SKM-1 treated with dmso at 0.1 percent for 144 hours (cell line): ENCODE measurements around the gene MACROD2.

Experiments
- DNase-seq: peaks from one replicate; lab custom pipeline; 2025; ENCODE audit not compliant: unreplicated experiment; lab: John Stamatoyannopoulos, UW

Gene MACROD2

GRCh38 chr20:15061955-15062354 lies 1066.6 kb downstream of the MACROD2 start:
- no peak for DNase-seq

GRCh38 chr20:15063081-15063480 lies 1067.8 kb downstream of the MACROD2 start:
- DNase-seq = no peak

- DNase-seq = no peak
Measured at GRCh38 chr20:15064741-15065140, 1069.4 kb downstream of the MACROD2 start.

GRCh38 chr20:15065794-15066193 lies 1070.5 kb downstream of the MACROD2 start:
- DNase-seq = no peak

GRCh38 chr20:15068486-15068885 lies 1073.2 kb downstream of the MACROD2 start:
- no peak for DNase-seq

GRCh38 chr20:15069355-15069754 lies 1074.0 kb downstream of the MACROD2 start:
- DNase-seq = no peak

GRCh38 chr20:15071085-15071808 lies 1075.9 kb downstream of the MACROD2 start:
- DNase-seq = no peak

- no peak for DNase-seq
Measured at GRCh38 chr20:15072316-15072715, 1077.0 kb downstream of the MACROD2 start.

- no peak for DNase-seq
Measured at GRCh38 chr20:15075586-15075985, 1080.3 kb downstream of the MACROD2 start.

- no peak for DNase-seq
Measured at GRCh38 chr20:15076785-15077184, 1081.5 kb downstream of the MACROD2 start.

- DNase-seq = no peak
Measured at GRCh38 chr20:15077733-15078250, 1082.5 kb downstream of the MACROD2 start.

- DNase-seq = no peak
Measured at GRCh38 chr20:15079594-15080340, 1084.5 kb downstream of the MACROD2 start.

- DNase-seq = no peak
Measured at GRCh38 chr20:15081261-15081660, 1085.9 kb downstream of the MACROD2 start.

- no peak for DNase-seq
Measured at GRCh38 chr20:15091421-15092037, 1096.2 kb downstream of the MACROD2 start.

GRCh38 chr20:15098351-15098750 lies 1103.0 kb downstream of the MACROD2 start:
- DNase-seq = no peak

GRCh38 chr20:15099130-15099529 lies 1103.8 kb downstream of the MACROD2 start:
- DNase-seq = no peak

- no peak for DNase-seq
Measured at GRCh38 chr20:15100506-15101160, 1105.3 kb downstream of the MACROD2 start.

- DNase-seq = no peak
Measured at GRCh38 chr20:15107931-15108330, 1112.6 kb downstream of the MACROD2 start.

- no peak for DNase-seq
Measured at GRCh38 chr20:15109494-15109893, 1114.2 kb downstream of the MACROD2 start.

GRCh38 chr20:15111654-15112053 lies 1116.3 kb downstream of the MACROD2 start:
- DNase-seq = no peak

- DNase-seq = no peak
Measured at GRCh38 chr20:15113144-15113773, 1117.9 kb downstream of the MACROD2 start.
